HepG2 (cell line): ENCODE data around the gene TMEM266. TPM values are rescaled to one million over a fixed set of nuclear protein-coding genes. Genes with fewer than 3 reads are reported as not detected.

Experiments
- ATAC-seq: fragments of 200-7000 bp; cut with Tn5 transposase; 3 replicates; pipeline ENCODE4 v1.9.1; 2020; ENCODE audit warnings: mild to moderate bottlenecking, moderate library complexity
- BruUV-seq: library from RNA; stranded (reverse); fragments of 400-500 nt; replicated peaks from 2 replicates; lab custom pipeline; 2021; lab: Mats Ljungman, UMichigan
- CTCF ChIA-PET: fragments of 300-600 bp; formaldehyde crosslinking; extraction: SDS; loops from one replicate; lab custom pipeline; 2021; ENCODE audit warnings: low total read pairs, inconsistent platforms, low intra/inter-chr PET ratio; lab: Yijun Ruan, JAX
- POLR2A ChIA-PET: fragments of 350-600 bp; sonication (Branson Sonifier 250); formaldehyde crosslinking; loops from one replicate; lab custom pipeline; 2020; ENCODE audit warnings: antibody characterized with exemption, inconsistent platforms; lab: Yijun Ruan, JAX
- DNase-seq: peaks from one replicate; pipeline ENCODE4 v3.0.0-alpha.2; 2015; ENCODE audit warnings: low spot score
- FAIRE-seq: peaks from 3 replicates; lab custom pipeline; 2011; peaks lifted over from hg19 to GRCh38; lab: Jason Lieb, UNC
- H2AFZ ChIP-seq: one replicate; pipeline ENCODE4 v1.6.1; 2011; ENCODE audit warnings: low read length, inconsistent platforms
- H3K27ac ChIP-seq: fragments of 300-600 bp; 3 replicates; pipeline ENCODE4 v1.8.0; 2011; ENCODE audit warnings: mixed run types, mild to moderate bottlenecking, mixed read lengths, low read length, inconsistent platforms; ENCODE audit not compliant: insufficient read depth; ENCODE audit errors: extremely low read length
- H3K27me3 ChIP-seq, 2 experiments: fragments of 200-600 bp in 1 of 2; 2 replicates in 1 of 2; 3 replicates in 1 of 2; pipeline versions ENCODE4 v1.6.0 to v1.8.0; 2011; ENCODE audit warnings: low read length in 2 of 2, mild to moderate bottlenecking in 2 of 2, moderate library complexity in 2 of 2, inconsistent platforms in 1 of 2; ENCODE audit not compliant: insufficient read depth in 2 of 2, control insufficient read depth in 1 of 2
- H3K36me3 ChIP-seq, 2 experiments: fragments of 200-600 bp in 1 of 2; replicated peaks in 1 of 2; 2 replicates in 1 of 2; 3 replicates in 1 of 2; pipeline versions ENCODE4 v1.5.1 to v1.8.0; 2011; ENCODE audit warnings: low read length in 2 of 2, inconsistent platforms in 1 of 2; ENCODE audit not compliant: insufficient read depth in 2 of 2, control insufficient read depth in 1 of 2
- H3K4me1 ChIP-seq: 2 replicates; pipeline ENCODE4 v1.5.1; 2012; ENCODE audit warnings: low read length, inconsistent platforms; ENCODE audit not compliant: insufficient read depth
- H3K4me2 ChIP-seq: 2 replicates; pipeline ENCODE4 v1.6.0; 2011; ENCODE audit warnings: low read depth, low read length, inconsistent platforms
- H3K4me3 ChIP-seq, 3 experiments: fragments of 200-600 bp in 1 of 3; sonication (generic), shearing (Covaris generic) in 1 of 3; replicated peaks in 1 of 3; 2 replicates each; pipeline ENCODE4 v1.5.1; 2011 to 2016; ENCODE audit warnings: low read length in 3 of 3, inconsistent platforms in 2 of 3, low read depth in 2 of 3, mild to moderate bottlenecking in 2 of 3, control low read depth in 1 of 3, mixed read lengths in 1 of 3; ENCODE audit not compliant: insufficient read depth in 1 of 3
- H3K79me2 ChIP-seq: one replicate; pipeline ENCODE4 v1.6.1; 2011; ENCODE audit warnings: low read length, inconsistent platforms; ENCODE audit not compliant: insufficient read depth
- H3K9ac ChIP-seq: 2 replicates; pipeline ENCODE4 v1.6.0; 2011; ENCODE audit warnings: mild to moderate bottlenecking, low read depth, low read length, inconsistent platforms; ENCODE audit not compliant: insufficient read depth
- H3K9me3 ChIP-seq: 2 replicates; pipeline ENCODE4 v1.5.1; 2012; ENCODE audit warnings: mild to moderate bottlenecking, low read length
- H4K20me1 ChIP-seq: 2 replicates; pipeline ENCODE4 v1.6.0; 2011; ENCODE audit warnings: inconsistent platforms, mild to moderate bottlenecking, low read length, moderate library complexity; ENCODE audit not compliant: insufficient read depth
- CBX5 ChIP-seq: sonication (generic); formaldehyde crosslinking; IDR thresholded peaks from 2 replicates; pipeline ENCODE4 v1.4.0; 2020; ENCODE audit warnings: missing genetic modification reagents, borderline replicate concordance
- CC2D1A ChIP-seq: sonication (generic); formaldehyde crosslinking; IDR thresholded peaks from 2 replicates; pipeline ENCODE4 v1.8.1; 2023; ENCODE audit warnings: mild to moderate bottlenecking, missing genetic modification reagents
- DR1 ChIP-seq: sonication (generic); formaldehyde crosslinking; IDR thresholded peaks from 2 replicates; pipeline ENCODE4 v1.8.0; 2021; ENCODE audit warnings: mild to moderate bottlenecking, missing genetic modification reagents, inconsistent platforms
- EP300 ChIP-seq, 3 experiments: sonication (generic) in 1 of 3; formaldehyde crosslinking in 1 of 3; IDR thresholded peaks; 2 replicates each; pipeline versions ENCODE4 v1.5.1 to v1.6.1; 2011 to 2020; ENCODE audit warnings: low read depth in 2 of 3, low read length in 2 of 3, borderline replicate concordance in 1 of 3, improper control_type of control experiment in 1 of 3, mild to moderate bottlenecking in 1 of 3, missing genetic modification reagents in 1 of 3, moderate library complexity in 1 of 3
- HOMEZ ChIP-seq: IDR thresholded peaks from 2 replicates; pipeline ENCODE4 v1.6.1; 2016; ENCODE audit warnings: low read depth
- NR2F1 ChIP-seq, 2 experiments: fragments of 450-650 bp in 1 of 2; formaldehyde crosslinking in 1 of 2; IDR thresholded peaks; 2 replicates each; pipeline versions ENCODE4 v1.5.0 to v1.6.1; 2016 to 2020; ENCODE audit warnings: mild to moderate bottlenecking in 1 of 2, missing compliant biosample characterization in 1 of 2, missing genetic modification reagents in 1 of 2, moderate library complexity in 1 of 2
- STAT5B ChIP-seq: sonication (generic); formaldehyde crosslinking; IDR thresholded peaks from 2 replicates; pipeline ENCODE4 v1.4.0; 2020; ENCODE audit warnings: missing genetic modification reagents
- TRIM24 ChIP-seq: sonication (generic); formaldehyde crosslinking; IDR thresholded peaks from 2 replicates; pipeline ENCODE4 v1.8.0; 2022; ENCODE audit warnings: mild to moderate bottlenecking, missing genetic modification reagents
- USF2 ChIP-seq, 2 experiments: sonication (generic) in 1 of 2; formaldehyde crosslinking in 1 of 2; IDR thresholded peaks; 2 replicates each; pipeline versions ENCODE4 v1.5.1 to v1.6.1; 2011 to 2020; ENCODE audit warnings: borderline replicate concordance in 1 of 2, low read depth in 1 of 2, low read length in 1 of 2, mild to moderate bottlenecking in 1 of 2, missing genetic modification reagents in 1 of 2, moderate library complexity in 1 of 2
- XBP1 ChIP-seq: sonication (generic); formaldehyde crosslinking; IDR thresholded peaks from 2 replicates; pipeline ENCODE4 v1.5.0; 2020; ENCODE audit warnings: missing genetic modification reagents
- ZNF547 ChIP-seq: sonication (generic); formaldehyde crosslinking; IDR thresholded peaks from 2 replicates; pipeline ENCODE4 v1.5.1; 2020; ENCODE audit warnings: mild to moderate bottlenecking, missing genetic modification reagents
- ZNF549 ChIP-seq: sonication (generic); formaldehyde crosslinking; IDR thresholded peaks from 2 replicates; pipeline ENCODE4 v1.5.0; 2020; ENCODE audit warnings: missing genetic modification reagents
- ZNF574 ChIP-seq: sonication (generic); formaldehyde crosslinking; IDR thresholded peaks from 2 replicates; pipeline ENCODE4 v1.4.0; 2020; ENCODE audit warnings: missing genetic modification reagents
- ZNF782 ChIP-seq: sonication (generic); formaldehyde crosslinking; IDR thresholded peaks from 2 replicates; pipeline ENCODE4 v1.4.0; 2020; ENCODE audit warnings: missing genetic modification reagents, mild to moderate bottlenecking, borderline replicate concordance
- WGBS: methylation state at CpG from one replicate; pipeline ENCODE4 v1.1.6; 2017; ENCODE audit warnings: low lambda C conversion rate; 5-methylcytosine and 5-hydroxymethylcytosine counted together
- in situ Hi-C: cut with HindIII; loops from 2 replicates; pipeline ENCODE4 v1.10.0; 2017; ENCODE audit warnings: low pct_unique_long_range_greater_than_20kb; ENCODE audit not compliant: extremely low pct_ligation_motif_present
- intact Hi-C: fragments of 100-400 bp; cut with micrococcal nuclease; formaldehyde crosslinking; loops from one replicate; pipeline ENCODE4 v1.10.0; 2022; ENCODE audit not compliant: unreplicated experiment
- polyA plus RNA-seq, 8 experiments: library from polyadenylated mRNA; depleted of rRNA in 3 of 8; stranded (reverse) in 7 of 8; unstranded in 1 of 8; fragments of >200 nt; fragmentation: Illumina TruSeq in 4 of 8; extraction: Trizol in 4 of 8; gene quantifications; 2 replicates each; pipeline versions ENCODE4 v1.2.1 to v1.2.3, GENCODE V29; 2011 to 2016; ENCODE audit warnings: low read depth in 4 of 8, missing spikeins in 1 of 8, mixed read lengths in 1 of 8; ENCODE audit not compliant: insufficient read depth in 1 of 8
- total RNA-seq, 5 experiments: library from RNA; depleted of rRNA; stranded (reverse); fragments of >200 nt; fragmentation: Illumina TruSeq; extraction: Trizol; gene quantifications; 2 replicates each; pipeline ENCODE4 v1.2.3, GENCODE V29; 2016; ENCODE audit warnings: low read depth in 1 of 5
- TF ChIP-seq, protein P1 (sequence below): sonication (generic); formaldehyde crosslinking; IDR thresholded peaks from 2 replicates; pipeline ENCODE4 v1.4.0; 2020; ENCODE audit warnings: mild to moderate bottlenecking, missing genetic modification reagents, borderline replicate concordance

TMEM266 gene
- total and polyA plus RNA-seq, 2 of the 13 experiments (the other 11 are each of a cell fraction or from before 2014, with no cell fraction given), result 0.04 TPM; not detected in 1

- in situ Hi-C loops, result loop anchor here (5.0 kb wide), 1 partner anchor 328 kb away; no protein-coding TSS in a partner anchor
- H3K9me3 ChIP-seq, result no peaks in the 10 kb centered on the region
- no peak overlapping the region for H3K4me2 ChIP-seq
- 44% methylated on average over 13 of the region's 14 CpGs for WGBS
- ATAC-seq (no peak; the same call in 2 of the 3 replicates), DNase-seq (no peak), FAIRE-seq (no peak)
- no peak overlapping the region; a peak in 1 of 6 replicates for H3K4me3 ChIP-seq
- POLR2A ChIA-PET, result no interaction called here
- intact Hi-C loops, result no loop called here
- no peaks in the 10 kb centered on the region for H3K79me2 ChIP-seq
- no peak overlapping the region for H2AFZ ChIP-seq
- H3K4me1 ChIP-seq, result no peaks in the 10 kb centered on the region
- no peak overlapping the region for H3K9ac ChIP-seq
- H3K27me3 ChIP-seq, result peaks cover 1 to 25% of the 10 kb centered on the region in 2 experiments; a peak in 4 of 5 replicates
- no peak overlapping the region for H3K27ac ChIP-seq
- TF ChIP-seq CC2D1A (CRISPR knock-in tag) (no peak), ZNF547 (no peak), XBP1 (no peak), STAT5B (CRISPR knock-in tag) (no peak), NR2F1 (CRISPR knock-in tag; IDR thresholded peaks at IDR 0.05) (no peak), HOMEZ (CRISPR knock-in tag) (no peak), ZNF574 (no peak), USF2 (IDR thresholded peaks at IDR 0.05; ENCODE audit: low read depth, low read length) (no peak), USF2 (CRISPR knock-in tag; IDR thresholded peaks at IDR 0.05; ENCODE audit: borderline replicate concordance) (no peak), ZNF549 (CRISPR knock-in tag) (no peak), CBX5 (CRISPR knock-in tag) (no peak), DR1 (CRISPR knock-in tag) (no peak), TRIM24 (CRISPR knock-in tag) (no peak), EP300 (IDR thresholded peaks at IDR 0.05; ENCODE audit: low read depth in 2 of 2, low read length in 2 of 2) (no peak), EP300 (CRISPR knock-in tag; IDR thresholded peaks at IDR 0.05; ENCODE audit: borderline replicate concordance) (no peak), ZNF782 (no peak)
- TF ChIP-seq, protein P1, sequence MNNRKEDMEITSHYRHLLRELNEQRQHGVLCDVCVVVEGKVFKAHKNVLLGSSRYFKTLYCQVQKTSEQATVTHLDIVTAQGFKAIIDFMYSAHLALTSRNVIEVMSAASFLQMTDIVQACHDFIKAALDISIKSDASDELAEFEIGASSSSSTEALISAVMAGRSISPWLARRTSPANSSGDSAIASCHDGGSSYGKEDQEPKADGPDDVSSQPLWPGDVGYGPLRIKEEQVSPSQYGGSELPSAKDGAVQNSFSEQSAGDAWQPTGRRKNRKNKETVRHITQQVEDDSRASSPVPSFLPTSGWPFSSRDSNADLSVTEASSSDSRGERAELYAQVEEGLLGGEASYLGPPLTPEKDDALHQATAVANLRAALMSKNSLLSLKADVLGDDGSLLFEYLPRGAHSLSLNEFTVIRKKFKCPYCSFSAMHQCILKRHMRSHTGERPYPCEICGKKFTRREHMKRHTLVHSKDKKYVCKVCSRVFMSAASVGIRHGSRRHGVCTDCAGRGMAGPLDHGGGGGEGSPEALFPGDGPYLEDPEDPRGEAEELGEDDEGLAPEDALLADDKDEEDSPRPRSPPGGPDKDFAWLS (CRISPR knock-in tag), result no peak
- no peaks in the 10 kb centered on the region for H4K20me1 ChIP-seq
- no TSS peak for BruUV-seq
- CTCF ChIA-PET, result interaction anchor here (1.3 to 5.3 kb wide), 2 partner anchors 82 to 330 kb away, joined by 6 to 71 read pairs; partner anchors contain the start of gene TMEM266
- H3K36me3 ChIP-seq, result no peaks in the 10 kb centered on the region
Observed at GRCh38 chr15:76140074-76140464, 80.3 kb downstream of the TMEM266 start.
